DND-41 (cell line): ENCODE measurements around the gene RALGPS1.
A peak's percentile ranks its signal among the peaks of the same experiment; 100 is the strongest.

Source experiments
- ATAC-seq: fragments of 200-7000 bp; cut with Tn5 transposase; 3 replicates; pipeline ENCODE4 v1.9.1; 2021; ENCODE audit warnings: low read depth; ENCODE audit not compliant: insufficient read depth
- DNase-seq: peaks from one replicate; pipeline ENCODE4 v3.0.0-alpha.2; 2020
- H2AFZ ChIP-seq: 2 replicates; pipeline ENCODE4 v1.6.0; 2012; ENCODE audit warnings: low read depth, low read length
- H3K27ac ChIP-seq: 2 replicates; pipeline ENCODE4 v1.5.1; 2012; ENCODE audit warnings: low read length, inconsistent platforms
- H3K27me3 ChIP-seq: fragments of 200-600 bp; sonication (generic); 2 replicates; pipeline ENCODE4 v1.6.0; 2012; ENCODE audit warnings: low read length, mild to moderate bottlenecking, inconsistent platforms; ENCODE audit not compliant: insufficient read depth, poor library complexity
- H3K36me3 ChIP-seq: 2 replicates; pipeline ENCODE4 v1.5.1; 2012; ENCODE audit warnings: low read length, inconsistent platforms; ENCODE audit not compliant: insufficient read depth
- H3K4me1 ChIP-seq: 2 replicates; pipeline ENCODE4 v1.5.1; 2012; ENCODE audit warnings: mild to moderate bottlenecking, low read length; ENCODE audit not compliant: insufficient read depth
- H3K4me2 ChIP-seq: 2 replicates; pipeline ENCODE4 v1.6.0; 2012; ENCODE audit warnings: mild to moderate bottlenecking, moderate library complexity, low read length, inconsistent platforms; ENCODE audit not compliant: insufficient read depth
- H3K4me3 ChIP-seq, 2 experiments: fragments of 200-600 bp in 1 of 2; shearing (Covaris generic) in 1 of 2; 2 replicates each; pipeline ENCODE4 v1.5.1; 2012 to 2016; ENCODE audit warnings: inconsistent platforms in 2 of 2, low read length in 2 of 2, mild to moderate bottlenecking in 2 of 2, low read depth in 1 of 2, moderate library complexity in 1 of 2
- H3K79me2 ChIP-seq: 2 replicates; pipeline ENCODE4 v1.6.0; 2012; ENCODE audit warnings: low read length, inconsistent platforms; ENCODE audit not compliant: insufficient read depth
- H3K9ac ChIP-seq: 2 replicates; pipeline ENCODE4 v1.6.0; 2012; ENCODE audit warnings: low read depth, mild to moderate bottlenecking, inconsistent platforms, low read length, moderate library complexity
- H3K9me3 ChIP-seq: 2 replicates; pipeline ENCODE4 v1.5.1; 2012; ENCODE audit warnings: low read length, moderate library complexity, mild to moderate bottlenecking, inconsistent platforms; ENCODE audit not compliant: insufficient read depth, severe bottlenecking
- H4K20me1 ChIP-seq: 2 replicates; pipeline ENCODE4 v1.6.0; 2012; ENCODE audit warnings: low read length; ENCODE audit not compliant: insufficient read depth
- CTCF ChIP-seq: IDR thresholded peaks from 2 replicates; pipeline ENCODE4 v1.5.1; 2012; ENCODE audit warnings: borderline replicate concordance, low read length, moderate library complexity, mild to moderate bottlenecking; ENCODE audit not compliant: poor library complexity, severe bottlenecking; ENCODE audit errors: extremely low read depth
- EZH2 ChIP-seq: IDR thresholded peaks from 3 replicates; pipeline ENCODE4 v1.6.1; 2012; ENCODE audit warnings: borderline replicate concordance, low read depth, mild to moderate bottlenecking, moderate library complexity, low read length, inconsistent platforms; ENCODE audit not compliant: severe bottlenecking

The RALGPS1 gene

GRCh38 chr9:126927419-126927818, 12.8 kb downstream of the RALGPS1 start:
- Histone ChIP-seq H3K27ac (no peak overlapping the region), H3K9me3 (no peaks in the 10 kb centered on the region), H3K79me2 (no peaks in the 10 kb centered on the region), H4K20me1 (no peaks in the 10 kb centered on the region; the same call in 1 of the 2 replicates), H2AFZ (no peak overlapping the region), H3K27me3 (peaks cover 12% of the 10 kb centered on the region), H3K9ac (no peak overlapping the region), H3K4me1 (no peaks in the 10 kb centered on the region), H3K36me3 (no peaks in the 10 kb centered on the region), H3K4me3 (no peak overlapping the region), H3K4me2 (no peak overlapping the region)
- no peak for DNase-seq
- no peak for TF ChIP-seq CTCF
- no peak for TF ChIP-seq EZH2
- ATAC-seq = no peak

- Histone ChIP-seq H3K79me2 (no peaks in the 10 kb centered on the region), H3K4me1 (no peaks in the 10 kb centered on the region), H4K20me1 (peaks cover 10% of the 10 kb centered on the region; the same call in 1 of the 2 replicates), H3K36me3 (no peaks in the 10 kb centered on the region), H3K9me3 (no peaks in the 10 kb centered on the region), H2AFZ (no peak overlapping the region), H3K4me2 (no peak overlapping the region), H3K27me3 (peaks cover 10% of the 10 kb centered on the region), H3K4me3 (no peak overlapping the region), H3K9ac (no peak overlapping the region), H3K27ac (no peak overlapping the region)
- no peak for TF ChIP-seq EZH2
- no peak for TF ChIP-seq CTCF
- ATAC-seq (no peak), DNase-seq (no peak)
These were observed 18.3 kb downstream of the RALGPS1 start for GRCh38 chr9:126932871-126933321.

- TF ChIP-seq CTCF (peak; percentile 9), EZH2 (no peak)
- H3K9ac ChIP-seq = no peak overlapping the region
- no peak overlapping the region for H3K4me3 ChIP-seq
- H3K4me1 ChIP-seq = no peaks in the 10 kb centered on the region
- no peak for DNase-seq
- no peaks in the 10 kb centered on the region for H3K36me3 ChIP-seq
- H3K9me3 ChIP-seq = no peaks in the 10 kb centered on the region
- peaks cover 13% of the 10 kb centered on the region; the same call in 1 of the 2 replicates for H4K20me1 ChIP-seq
- H2AFZ ChIP-seq = no peak overlapping the region
- H3K4me2 ChIP-seq = no peak overlapping the region
- no peaks in the 10 kb centered on the region for H3K79me2 ChIP-seq
- H3K27me3 ChIP-seq = peaks cover 14% of the 10 kb centered on the region
- ATAC-seq = no peak
- H3K27ac ChIP-seq = no peak overlapping the region
These were observed 18.9 kb downstream of the RALGPS1 start for GRCh38 chr9:126933334-126933980.
